Bronchial epithelial cell (primary cell): ENCODE measurements around the gene PABPC4L. TPM values are rescaled to one million over a fixed set of nuclear protein-coding genes. Genes with fewer than 3 reads are reported as not detected.

Experiments used
- DNase-seq: peaks from one replicate; pipeline ENCODE4 v3.0.0-alpha.2; 2010; ENCODE audit warnings: low read depth
- FAIRE-seq: peaks from 2 replicates; lab custom pipeline; 2011; peaks lifted over from hg19 to GRCh38; lab: Jason Lieb, UNC
- H3K27me3 ChIP-seq: 2 replicates; pipeline ENCODE4 v1.5.1; 2011; ENCODE audit warnings: low read length; ENCODE audit not compliant: control insufficient read depth, insufficient read depth
- H3K36me3 ChIP-seq: 2 replicates; pipeline ENCODE4 v1.5.1; 2011; ENCODE audit warnings: low read length; ENCODE audit not compliant: control insufficient read depth, insufficient read depth
- H3K4me3 ChIP-seq: 2 replicates; pipeline ENCODE4 v1.5.1; 2011; ENCODE audit warnings: mild to moderate bottlenecking, low read depth, low read length, control low read depth
- CTCF ChIP-seq: IDR thresholded peaks from 2 replicates; pipeline ENCODE4 v1.5.1; 2011; ENCODE audit warnings: mild to moderate bottlenecking, moderate library complexity, low read length, control low read depth, inconsistent platforms; ENCODE audit not compliant: insufficient read depth, severe bottlenecking
- total RNA-seq: library from RNA; depleted of rRNA; stranded (reverse); fragments of >200 nt; gene quantifications from 2 replicates; pipeline ENCODE4 v1.2.1, GENCODE V29; 2014

Gene PABPC4L
- under 0.01 TPM in 2 replicates for total RNA-seq

DNA sequence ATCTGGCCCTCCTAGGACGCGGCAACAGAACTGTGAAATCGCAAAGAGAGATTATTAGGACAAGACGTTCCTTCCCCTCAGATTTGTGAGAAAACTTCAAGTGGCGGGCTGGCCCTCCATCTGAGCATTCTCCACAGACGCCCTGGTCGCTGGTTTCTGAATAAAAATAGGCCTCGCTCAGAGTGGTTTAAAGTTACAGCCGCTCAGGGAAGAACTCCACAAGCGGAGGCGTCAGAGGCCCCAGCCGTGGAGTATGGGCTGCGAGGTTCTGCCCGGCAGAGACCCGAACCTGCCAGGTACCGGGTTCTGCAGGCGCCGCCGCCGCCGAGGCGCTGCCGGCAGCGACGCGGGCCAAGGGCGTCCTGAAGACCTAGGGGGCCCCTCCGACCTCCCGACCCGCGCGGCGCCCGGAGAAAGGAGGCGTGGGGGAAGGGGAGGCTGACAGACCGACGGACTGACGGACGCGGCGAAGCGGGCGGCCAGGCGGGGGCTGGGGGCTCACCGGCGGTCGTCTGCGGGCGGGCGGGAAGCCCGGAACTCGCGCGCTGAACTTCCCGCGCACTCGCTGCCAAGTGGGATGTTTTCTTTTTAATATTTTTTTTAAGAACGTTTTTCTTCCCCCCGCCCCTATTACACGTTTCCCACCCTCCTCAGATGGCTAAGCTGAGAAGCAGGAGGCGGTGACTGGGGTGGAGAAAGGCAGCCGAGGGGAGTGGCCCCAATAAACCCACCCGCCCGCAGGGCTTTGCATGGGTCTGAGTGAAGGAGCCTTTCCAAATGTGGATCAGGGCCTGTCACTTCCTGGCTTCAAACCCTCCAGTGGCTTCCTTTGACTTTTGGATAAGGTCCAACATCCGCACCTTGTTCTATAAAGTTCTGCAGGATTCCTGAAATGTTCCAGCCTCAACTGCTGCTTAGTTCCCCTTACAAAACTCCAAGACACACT, at the start of gene PABPC4L:
TSS of gene PABPC4L (minus strand) at position 574 of the 946 bp plus-strand sequence. CDS start 770 bp downstream, outside the sequence.
- Histone ChIP-seq H3K36me3 (no peaks in the 10 kb centered on the region), H3K4me3 (peak within 1 kb of the TSS; percentile 32), H3K27me3 (no peaks in the 10 kb centered on the region)
- TF ChIP-seq CTCF: no peak
- DNase-seq (peak; percentile 7), FAIRE-seq (no peak)

DNA sequence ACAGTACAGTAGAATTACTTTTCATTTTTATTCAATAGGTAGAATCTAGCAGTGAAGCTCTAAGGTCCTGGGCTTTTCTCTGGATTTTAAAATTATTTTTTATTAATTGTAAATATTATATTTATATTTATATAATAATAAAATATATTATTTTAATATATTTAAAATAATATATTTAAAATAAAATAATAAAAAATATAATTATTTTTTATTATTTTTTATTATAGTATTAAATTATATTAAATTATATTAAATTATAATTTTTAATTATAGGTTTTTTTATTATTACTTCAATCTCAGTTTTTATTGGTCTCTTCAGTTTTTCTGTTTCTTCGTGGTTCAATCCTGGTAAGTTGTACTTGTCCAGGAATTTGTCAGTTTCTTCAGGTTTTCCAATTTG, 49.7 kb upstream of the PABPC4L start:
- Histone ChIP-seq H3K36me3 (no peaks in the 10 kb centered on the region), H3K27me3 (no peaks in the 10 kb centered on the region), H3K4me3 (no peak overlapping the region)
- no peak for TF ChIP-seq CTCF
- DNase-seq (no peak), FAIRE-seq (no peak)

GRCh38 chr4:134243742-134244713, 42.4 kb upstream of the PABPC4L start:
- DNase-seq (no peak), FAIRE-seq (no peak)
- Histone ChIP-seq H3K27me3 (no peaks in the 10 kb centered on the region), H3K36me3 (no peaks in the 10 kb centered on the region), H3K4me3 (no peak overlapping the region)
- TF ChIP-seq CTCF: no peak

DNA sequence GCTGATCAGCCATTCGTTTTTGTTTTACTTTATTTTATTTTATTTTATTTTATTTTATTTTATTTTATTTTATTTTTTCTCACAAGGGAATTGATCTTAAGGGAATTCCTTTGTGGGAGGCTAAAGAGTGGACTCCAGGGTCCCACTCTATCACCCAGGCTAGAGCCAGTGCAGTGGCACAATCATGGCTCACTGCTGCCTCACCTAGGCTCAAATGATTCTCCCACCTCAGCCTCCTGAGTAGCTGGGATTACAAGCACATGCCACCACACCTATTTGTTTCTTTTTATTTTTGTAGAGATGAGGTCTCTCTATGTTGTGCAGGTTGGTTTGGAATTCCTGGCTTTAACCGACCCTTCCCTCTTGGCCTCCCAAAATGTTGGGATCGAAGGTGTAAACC, 17.5 kb upstream of the PABPC4L start:
- FAIRE-seq (no peak), DNase-seq (no peak)
- Histone ChIP-seq H3K36me3 (no peaks in the 10 kb centered on the region), H3K4me3 (no peak overlapping the region), H3K27me3 (no peaks in the 10 kb centered on the region)
- no peak for TF ChIP-seq CTCF

DNA sequence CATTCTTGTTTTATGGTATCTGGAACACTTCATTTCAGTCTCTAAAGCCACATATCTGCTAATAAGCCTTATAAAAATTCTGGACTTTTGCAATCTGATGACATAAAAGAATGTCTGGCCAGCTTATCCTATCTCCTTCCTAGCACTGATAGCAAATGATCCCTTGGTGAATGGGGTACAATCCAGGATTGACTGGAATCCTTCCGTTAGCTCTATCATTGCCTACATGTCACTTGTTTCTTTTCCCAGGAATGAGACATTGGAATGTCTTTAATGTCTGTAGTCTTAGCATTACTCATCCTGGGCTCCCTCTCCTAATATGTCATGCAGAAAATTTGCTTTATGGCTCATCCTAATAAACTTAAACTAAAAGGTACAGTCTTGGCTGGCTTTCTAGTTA, 14.8 kb upstream of the PABPC4L start:
- no peak for TF ChIP-seq CTCF
- FAIRE-seq: no peak
- no peak for DNase-seq
- Histone ChIP-seq H3K4me3 (no peak overlapping the region), H3K36me3 (no peaks in the 10 kb centered on the region), H3K27me3 (no peaks in the 10 kb centered on the region)
